Stimulated activated CD8-positive, alpha-beta memory T cell treated with anti-CD3 and anti-CD28 coated beads, Interleukin-4, amount 100 ng/mL, for 48 hours (primary cell): ENCODE results near the gene SLC45A1.
"Not testable (repeated sequence)": the region's sequence is repeated elsewhere in the genome, so short reads cannot be mapped to it uniquely, and the experiment has no call there.

ENCODE experiments used
- DNase-seq: peaks from one replicate; pipeline ENCODE4 v3.0.0-alpha.2; 2020

Gene SLC45A1

DNA sequence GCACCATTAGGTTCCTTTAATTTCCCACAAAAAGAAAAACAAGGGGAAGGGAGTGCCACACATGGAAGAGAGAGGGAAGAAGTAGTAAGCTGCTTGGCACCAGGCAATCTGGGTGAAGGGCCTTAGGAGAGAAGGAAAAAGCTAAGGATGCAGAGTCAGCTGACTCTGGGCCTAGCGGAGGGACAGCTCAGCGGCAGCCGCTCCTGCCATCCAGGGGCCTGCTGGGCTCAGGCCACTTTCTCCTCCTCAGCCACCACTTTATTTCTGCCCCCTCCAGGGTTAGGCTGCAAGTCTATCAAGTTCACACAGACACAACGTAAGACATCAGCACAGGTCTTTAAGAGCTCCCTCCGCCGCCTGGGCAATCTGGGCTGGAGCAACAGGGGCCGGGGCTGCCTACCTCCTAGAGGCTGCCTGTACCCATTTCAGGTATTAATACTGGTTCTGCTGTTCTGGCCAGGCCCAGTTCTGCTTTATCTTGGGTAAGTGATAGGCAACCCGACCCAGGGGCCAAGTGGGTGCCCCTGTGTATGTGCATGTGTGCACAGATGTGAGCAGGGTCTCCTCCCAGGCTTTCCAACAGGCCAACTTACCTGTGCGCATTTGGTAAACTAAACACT is 53.6 kb downstream of the SLC45A1 start:
- no peak for DNase-seq

DNA sequence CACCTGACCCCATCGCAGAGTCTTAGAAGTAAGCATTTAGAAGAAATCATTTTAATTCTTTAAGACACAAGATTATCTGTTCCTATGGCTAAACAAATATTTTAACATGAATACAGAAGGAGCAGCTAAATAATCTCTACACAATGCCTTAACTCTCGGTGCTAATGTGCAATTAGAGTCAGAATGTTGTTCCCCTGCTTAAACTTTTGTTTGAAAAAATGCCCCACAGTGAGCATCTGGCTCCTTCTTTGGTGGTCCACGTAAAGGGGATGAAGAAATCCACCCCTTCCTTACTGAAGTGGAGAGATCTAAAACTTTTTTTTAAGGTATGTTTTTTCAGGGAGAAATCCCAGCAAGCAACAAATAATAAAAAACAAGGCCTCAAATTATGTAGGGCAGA is 55.2 kb downstream of the SLC45A1 start:
- no peak for DNase-seq

DNA sequence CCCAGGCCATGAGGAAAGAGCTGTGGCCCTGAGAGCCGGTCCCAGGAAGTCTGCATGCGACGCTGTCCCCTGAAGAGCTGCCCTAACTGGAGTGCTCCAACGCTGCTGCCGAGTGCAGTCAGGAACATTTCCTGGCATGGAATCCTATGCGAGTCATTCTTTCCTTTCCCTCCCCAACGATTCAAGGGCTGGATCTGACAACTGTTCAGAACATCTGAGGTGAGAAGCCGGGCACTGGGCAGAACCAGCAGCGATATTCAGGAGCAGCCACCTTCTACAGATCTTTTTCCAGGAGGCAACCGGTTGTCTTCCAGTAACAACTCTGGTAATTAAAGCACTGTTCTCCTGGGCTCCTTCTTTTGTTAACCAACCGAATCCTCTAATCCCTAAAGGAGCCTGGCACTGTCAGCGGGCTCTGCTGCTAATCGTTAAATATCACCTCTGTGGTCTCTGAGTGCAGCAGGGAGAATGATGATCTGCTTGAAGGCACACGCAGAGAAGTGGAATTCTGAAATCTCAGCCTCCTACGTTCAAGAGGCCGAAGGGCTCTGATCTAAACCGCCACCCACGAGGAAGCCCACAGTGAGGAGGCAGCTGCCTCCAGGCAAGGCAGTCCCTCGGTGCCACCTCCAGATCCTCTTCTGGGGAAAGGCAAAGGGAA is 55.8 kb downstream of the SLC45A1 start:
- DNase-seq: no peak

DNA sequence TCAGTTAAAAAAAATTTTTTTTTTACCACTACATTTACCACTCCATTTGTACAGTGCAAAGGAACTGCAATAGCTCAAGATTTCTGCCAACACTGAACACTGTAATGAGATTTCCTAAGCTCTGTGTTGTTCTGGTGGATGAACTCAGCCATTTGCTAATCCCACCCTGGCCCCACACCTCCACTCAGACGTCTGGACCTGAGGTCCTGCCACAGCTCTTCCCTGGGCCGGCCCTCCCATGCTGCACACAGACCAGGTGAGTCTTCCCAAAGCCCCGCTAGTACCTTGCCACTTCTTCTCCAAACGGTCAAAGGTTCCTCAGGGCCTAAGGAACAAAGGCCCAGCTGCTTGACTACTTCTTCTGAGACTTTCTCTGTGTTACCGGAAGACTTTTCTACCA is 56.4 kb downstream of the SLC45A1 start:
- no peak for DNase-seq

DNA sequence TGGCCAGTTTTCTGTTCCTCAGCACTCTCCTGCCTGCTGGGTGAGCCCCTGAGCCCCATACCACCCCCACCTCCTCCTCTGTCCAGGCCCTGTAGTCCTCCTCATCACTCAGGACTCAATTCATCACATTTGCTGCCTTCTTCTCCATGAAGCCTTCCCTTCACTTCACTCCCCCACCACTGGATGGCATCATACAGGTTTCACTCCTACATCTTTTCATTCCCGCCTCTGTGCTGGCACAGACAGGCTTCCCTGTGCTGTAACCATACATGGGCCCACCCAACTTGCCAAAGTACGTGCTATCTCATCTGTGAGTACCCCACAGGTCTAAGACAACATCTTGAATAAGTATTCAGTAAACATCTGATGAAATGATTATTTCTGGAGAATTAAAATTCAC is 56.9 kb downstream of the SLC45A1 start:
- DNase-seq: peak; percentile 40

DNA sequence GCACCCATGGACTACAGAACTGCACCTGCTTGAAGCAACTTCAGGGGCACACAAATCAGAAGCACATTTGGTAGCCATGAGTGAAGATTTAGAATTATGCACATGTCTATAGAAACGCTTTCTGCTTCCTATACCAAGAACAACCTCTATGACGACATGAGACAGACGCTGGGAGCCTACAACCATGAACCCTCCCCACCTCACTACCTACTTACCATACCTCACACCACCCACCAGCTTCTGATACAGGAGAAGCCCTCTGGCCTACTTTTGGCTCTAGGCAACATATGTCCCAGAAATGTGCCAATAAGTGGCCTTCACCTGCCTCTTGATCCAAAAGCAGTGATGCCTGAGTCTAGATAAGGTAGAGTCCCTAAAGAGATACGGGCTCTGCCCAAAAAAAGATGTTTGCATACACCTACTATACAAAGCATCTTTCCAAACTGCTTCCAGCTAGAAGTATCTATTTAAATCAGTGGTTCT is 58.5 kb downstream of the SLC45A1 start:
- DNase-seq: no peak

DNA sequence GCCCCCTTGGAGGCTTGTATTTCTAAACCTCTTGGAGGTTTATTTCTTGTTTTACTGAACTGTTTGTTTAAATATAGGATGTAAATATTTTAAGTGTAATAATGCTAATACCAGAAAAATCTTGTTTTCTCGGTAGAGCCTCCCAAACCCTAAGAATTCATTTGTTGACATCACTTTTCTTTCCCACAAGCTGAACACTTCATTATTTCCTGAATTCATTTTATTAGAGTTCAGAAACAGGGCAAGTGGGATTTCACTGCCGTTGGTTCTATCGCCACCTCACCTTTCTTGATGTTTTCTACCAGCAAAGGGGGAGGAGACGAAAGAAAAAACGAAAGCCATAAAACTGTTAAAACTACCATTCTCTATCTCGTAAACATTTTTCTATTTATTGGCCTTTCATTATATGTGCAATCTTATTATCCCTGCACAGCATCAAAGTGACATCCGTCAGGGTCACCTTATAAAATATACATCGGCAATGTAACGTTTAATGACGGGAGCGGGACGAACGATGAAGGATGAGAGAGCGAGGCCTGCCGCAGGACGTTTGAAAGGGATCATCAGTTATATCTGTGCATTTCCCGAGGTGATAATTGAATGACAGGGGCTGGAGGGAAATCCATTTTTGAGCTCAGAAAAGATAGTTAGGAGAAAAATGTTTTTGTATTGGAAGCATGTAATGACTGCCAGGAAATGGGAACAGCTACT is 59.5 kb downstream of the SLC45A1 start:
- no peak for DNase-seq

DNA sequence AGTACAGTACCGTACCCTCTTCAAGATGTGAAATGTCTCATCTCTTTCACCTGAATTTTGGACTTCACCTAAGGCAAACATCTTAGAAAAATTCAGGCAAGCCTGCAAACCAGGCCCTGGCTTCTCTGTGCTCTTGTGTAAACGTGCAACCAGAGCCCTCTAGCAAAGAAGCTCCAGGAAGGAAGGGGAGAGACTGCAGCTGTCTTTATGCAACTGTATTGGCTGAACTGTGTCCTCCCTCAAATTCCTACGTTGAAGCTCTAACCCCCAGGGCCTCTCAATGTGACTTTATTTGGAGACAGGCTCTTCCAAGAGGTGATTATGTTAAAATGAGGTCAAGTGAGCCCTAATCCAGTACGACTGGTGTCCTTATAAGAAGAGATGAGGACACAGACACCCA is 60.3 kb downstream of the SLC45A1 start:
- no peak for DNase-seq

DNA sequence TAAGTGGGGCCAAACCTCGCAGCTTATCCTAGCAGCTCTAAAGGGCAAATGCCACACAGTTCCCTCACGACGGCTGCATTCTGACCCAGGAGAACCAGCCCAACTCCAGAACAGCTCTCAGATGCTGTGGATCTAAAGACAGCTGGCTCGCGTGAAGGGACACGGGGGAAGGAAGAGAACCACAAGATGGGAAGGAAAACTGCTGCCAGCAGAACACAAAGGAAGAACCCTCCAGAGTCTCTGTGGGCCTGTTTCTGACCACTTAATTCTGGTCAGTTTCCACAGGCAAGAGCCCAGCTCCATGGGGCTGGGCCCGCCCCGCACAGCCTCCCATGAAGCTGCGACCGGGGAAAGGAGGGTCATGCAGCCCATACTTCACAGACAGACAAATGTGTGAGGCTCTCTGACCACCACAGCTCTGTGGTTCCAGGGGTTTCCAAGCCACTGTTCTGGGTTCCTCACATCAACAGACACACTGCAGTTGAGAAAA is 61.1 kb downstream of the SLC45A1 start:
- DNase-seq: no peak

DNA sequence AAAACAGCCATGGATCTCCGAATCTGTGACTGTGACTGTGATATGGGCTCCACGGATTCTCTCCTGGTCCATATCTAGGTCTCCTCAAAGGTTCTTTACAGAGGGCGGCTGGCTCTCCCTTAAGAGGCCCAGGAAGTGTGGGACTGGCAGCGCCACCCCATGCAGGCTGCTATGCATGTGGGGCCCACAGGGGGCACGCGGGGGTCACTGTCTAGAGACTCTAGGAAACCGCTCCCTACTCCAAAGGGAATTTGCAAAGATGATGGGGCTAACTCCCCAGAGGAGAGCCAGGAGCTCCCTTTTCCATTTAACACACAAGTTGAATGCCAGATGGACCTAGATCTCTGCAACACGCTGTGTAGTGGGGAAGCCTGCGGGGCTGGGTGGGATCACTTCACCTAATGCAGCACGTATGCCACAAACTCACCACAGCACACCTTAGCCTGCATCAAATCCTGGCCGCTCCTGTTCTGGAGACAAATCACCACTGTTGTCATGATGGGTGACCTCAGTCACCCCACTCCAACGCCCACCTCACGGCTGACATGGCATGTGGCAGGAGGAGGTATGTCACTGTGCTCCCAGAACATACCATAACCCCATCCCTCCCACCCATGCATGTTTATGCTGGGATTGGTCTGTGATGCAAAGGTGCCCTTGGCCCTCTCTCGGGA is 61.7 kb downstream of the SLC45A1 start:
- DNase-seq: no peak

DNA sequence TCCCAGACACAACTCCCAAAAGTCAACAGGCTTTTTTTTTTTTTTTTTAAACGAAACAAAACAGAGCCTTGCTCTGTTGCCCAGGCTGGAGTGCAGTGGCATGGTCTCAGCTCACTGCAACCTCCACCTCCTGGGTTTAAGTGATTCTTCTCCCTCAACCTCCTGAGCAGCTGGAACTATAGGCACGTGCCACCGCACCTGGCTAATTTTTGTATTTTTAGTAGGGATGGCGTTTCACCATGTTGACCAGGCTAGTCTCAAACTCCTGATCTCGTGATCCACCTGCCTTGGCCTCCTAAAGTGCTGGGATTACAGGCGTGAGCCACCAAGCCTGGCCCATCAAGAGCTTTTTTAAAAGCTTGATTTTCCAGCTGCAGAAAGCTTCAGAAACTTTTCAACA is 62.4 kb downstream of the SLC45A1 start:
- DNase-seq: not testable (repeated sequence)

DNA sequence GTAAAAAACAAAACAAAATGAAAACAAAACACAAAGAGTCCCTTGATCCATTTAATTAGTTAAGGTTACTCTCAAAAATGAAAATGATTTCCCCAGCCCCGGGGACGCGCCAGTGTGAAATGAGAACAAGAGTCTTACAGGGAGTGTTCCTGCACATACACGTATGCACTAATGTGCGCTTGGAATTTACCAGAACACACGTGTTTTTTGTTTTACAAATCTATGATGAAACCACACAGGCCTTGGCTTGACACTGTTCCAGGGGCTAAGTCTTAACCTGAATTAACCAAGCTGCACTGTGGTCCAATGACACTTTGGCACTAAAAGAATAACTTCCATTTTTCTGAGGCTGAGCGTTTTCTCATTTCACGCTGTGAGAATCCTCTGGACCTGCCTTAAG is 63.7 kb downstream of the SLC45A1 start:
- DNase-seq: no peak

DNA sequence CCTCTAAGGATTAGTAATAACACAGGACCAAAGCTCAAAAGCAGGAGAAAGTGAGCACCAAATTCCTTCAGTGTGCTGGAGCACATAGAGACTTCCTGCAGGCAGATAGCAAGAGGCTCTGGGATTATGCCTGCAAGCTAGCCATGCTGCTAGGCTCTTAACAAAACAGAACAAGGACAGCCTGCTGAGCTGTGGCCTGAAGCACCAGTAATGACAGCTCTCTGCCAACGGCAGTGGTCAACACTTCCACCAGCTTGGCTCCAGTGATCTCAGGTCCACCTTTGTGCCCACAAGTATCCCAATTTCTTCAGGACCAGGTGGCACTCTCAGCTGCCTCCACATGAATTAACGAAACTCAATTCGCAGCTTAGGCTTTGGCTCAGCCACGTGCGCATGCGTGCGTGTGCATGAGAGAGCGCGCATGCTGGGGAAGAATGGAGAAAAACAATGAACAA is 64.2 kb downstream of the SLC45A1 start:
- DNase-seq: no peak

DNA sequence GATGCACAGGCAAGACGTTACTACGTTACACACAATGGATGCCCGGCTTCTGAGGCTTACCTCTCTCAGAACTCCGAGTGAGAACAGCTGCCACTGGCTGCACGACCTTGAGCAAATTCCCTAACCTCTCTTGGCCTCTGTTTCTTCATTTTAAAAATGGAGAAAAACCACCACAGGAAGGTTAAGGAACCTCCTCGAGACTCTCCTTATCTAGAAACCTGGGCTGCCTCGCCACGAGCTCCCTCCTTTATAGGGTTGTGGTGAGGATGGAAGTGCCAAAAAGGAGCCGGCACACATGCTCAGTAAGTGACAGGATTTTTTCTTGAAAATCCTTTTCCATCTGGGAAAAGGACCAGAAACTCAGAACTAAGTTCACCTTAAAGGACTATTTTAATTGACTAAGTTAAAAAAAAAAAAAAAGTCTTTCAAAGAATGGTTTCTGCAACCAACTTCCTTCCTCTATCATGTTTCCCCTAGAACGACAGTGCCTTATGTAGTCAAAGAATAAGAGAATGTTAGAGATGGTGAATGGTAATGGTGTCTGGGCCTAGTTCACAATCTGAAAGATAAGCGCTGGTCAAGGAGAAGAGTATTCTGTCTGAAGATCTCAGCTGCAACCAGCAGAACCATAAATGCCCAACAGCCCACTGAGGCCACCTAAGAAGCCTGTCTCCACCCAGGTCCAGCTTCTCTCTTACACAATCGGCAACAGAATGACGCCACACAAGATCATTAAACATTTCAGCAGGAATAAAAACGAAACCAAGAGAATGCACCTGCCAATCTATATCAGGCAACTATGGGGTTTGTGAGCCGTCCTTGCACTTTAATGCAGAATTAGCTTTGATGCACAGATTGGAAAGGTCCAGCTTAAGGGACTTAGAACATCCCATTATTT is 64.9 kb downstream of the SLC45A1 start:
- no peak for DNase-seq

DNA sequence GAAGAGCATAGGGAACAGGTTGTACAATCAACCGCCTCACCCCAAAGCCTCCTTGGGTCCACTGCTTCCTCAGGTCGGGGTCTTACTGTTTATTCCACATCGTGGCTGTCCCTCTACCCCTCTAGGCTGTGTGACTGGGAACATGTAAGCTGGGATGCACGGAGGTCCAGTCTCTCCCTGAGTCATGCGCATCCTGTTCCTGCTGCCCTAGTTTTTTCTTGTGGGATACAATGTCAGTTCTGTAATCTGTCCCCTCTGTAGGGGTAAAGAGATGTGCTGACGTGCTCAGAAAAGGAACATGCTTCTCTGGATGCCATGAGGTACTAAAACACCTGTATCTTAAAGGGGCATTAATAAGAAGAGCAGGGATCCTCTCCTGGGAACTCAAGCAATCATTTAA is 66.2 kb downstream of the SLC45A1 start:
- DNase-seq: no peak

DNA sequence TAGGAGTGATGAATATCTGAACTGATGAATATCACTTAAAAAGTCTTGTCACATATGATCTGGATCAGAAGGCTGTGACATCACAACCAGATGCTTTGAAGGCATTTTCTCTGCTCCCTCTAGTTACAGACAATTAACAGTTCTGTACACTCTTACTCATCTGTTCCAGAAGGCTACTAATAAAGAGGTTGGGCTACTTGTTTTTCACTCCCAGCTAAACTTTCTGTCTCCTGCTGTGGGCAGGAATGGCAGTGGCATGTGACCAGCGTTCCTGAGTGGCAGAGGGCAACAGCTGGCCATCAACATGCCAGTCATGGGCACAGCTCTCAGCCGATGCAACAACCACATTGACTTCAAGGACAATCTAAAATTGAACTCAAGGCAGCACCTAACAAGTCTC is 66.7 kb downstream of the SLC45A1 start:
- no peak for DNase-seq

DNA sequence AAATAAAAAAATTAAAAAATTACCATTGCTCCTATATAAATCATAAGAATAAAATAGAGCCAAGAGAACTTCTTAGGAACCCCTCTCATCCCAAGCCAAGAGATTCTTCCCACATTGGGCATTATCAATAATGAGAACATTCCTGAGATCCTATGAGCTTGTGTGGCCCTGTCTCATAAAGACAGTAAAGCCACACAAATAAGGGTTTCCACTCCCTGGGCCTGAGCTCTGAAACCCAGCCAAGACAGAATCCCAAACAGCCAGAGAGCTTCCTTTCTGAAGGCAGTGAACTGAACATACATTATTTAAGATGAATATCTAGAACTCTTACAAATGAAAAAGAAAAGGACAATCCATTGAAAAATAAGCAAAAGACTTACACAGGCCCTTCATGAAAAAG is 68.3 kb downstream of the SLC45A1 start:
- DNase-seq: no peak

DNA sequence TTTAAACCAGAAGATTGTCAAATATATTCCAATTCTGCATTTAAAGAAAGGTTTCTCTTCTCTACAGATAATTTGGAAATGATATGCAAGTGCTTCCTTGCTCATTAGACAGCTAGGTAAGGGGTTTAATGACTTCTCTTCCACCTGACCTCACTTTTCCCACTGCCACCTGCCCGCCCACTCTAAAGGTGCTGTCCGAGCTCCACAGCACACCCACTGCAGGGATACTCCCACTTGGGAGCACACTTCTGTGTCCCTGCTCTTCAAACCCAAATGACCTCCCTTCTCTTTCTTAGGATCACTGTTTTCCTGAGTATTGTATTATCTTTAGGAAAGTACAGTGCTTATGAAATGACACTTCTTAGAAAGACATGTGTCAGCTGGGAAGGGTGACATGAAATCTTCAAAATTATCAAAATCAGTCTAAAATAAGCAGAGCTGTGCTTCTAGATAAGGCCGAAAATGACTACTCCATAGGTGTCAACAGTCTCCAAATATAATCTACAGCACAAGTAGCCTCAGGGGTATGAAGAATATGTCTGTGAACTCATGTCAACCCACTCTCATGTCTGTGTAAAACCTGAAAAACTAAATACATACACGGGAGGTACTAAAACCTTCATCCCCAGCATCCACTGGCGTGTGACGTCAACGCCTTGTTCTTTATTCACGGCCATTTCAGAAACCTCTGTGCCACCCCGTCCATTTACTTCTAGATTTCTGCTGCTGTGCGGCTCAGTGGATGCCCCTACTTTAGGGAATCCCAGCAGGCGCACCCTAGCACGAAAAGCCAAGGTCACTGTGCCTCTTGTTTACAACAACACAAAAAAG is 71.0 kb downstream of the SLC45A1 start:
- no peak for DNase-seq

DNA sequence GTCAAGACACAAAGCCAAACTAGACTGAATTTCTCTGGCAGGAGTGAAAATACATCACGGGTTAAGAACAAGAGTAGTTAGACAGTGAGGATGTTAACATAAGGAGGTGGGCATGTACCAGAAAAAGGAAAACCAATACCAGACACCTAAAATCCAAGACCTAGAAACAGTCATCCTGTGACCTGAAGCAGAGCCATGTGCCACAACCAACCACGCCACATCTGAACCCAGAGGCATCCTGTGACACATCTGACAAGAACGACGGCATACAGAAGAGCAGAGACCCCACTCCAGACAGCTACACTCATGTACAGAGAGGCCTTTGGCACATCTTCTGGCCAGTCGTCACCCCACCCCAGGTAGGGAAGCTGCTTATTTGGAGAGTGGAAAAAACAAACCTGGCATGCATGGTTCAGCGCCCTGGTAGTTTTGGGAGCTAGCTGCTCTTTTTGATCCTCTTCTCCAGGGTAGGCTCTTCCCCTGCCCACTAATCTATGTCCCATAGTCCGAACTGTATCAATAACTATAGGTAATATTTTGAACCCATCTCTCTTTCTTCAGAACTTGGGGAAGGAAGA is 72.1 kb downstream of the SLC45A1 start:
- peak; percentile 39 for DNase-seq

DNA sequence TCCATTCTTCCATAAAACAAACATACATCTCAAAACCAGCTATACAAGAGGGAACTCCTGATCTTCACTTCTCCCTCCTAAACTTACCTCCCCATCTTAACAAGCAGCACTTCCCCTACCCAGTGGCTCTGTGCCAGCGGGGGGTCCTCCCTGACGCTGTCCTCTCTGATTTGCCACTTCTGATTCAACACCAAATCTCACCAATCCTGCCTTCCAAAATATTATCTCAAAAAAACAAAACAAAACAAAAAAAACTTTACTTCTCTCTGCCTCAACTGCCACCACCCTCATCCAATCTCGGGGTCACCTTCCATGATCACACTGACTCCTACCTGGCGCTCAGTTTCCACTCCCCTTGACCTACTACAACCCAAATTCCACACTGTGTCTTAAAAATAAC is 72.8 kb downstream of the SLC45A1 start:
- no peak for DNase-seq

DNA sequence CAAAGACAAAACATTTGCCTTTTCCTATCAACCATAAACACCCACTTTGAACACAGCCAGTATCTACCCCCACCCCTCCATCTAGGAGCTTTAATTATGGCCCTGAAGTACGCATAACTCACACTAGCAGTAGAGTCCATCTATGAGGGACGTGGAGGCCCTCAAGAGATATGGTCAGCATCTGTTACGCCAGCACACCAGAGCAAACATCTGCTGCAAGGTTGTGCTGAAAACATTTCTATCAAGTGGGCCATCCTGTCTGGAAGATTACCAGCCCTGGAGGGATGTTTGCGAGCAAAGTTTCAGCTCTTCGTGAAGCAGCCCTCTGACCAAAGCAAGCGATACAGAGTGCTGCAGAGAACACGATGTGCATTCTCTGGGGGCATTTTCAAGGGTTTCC is 74.6 kb downstream of the SLC45A1 start:
- DNase-seq: no peak
